Uterus (tissue), 4 donors: ENCODE data around the gene TKFC. TPM values are rescaled to one million over a fixed set of nuclear protein-coding genes. Genes with fewer than 3 reads are reported as not detected.

Experiments
- DNase-seq, 2 donors: peaks; one replicate each; pipeline ENCODE4 v3.0.0-alpha.2; 2019 to 2020
- H3K27ac ChIP-seq, 2 donors: fragments of 200-600 bp; sonication (generic); 1 replicate in 1 of 2; 2 replicates in 1 of 2; pipeline ENCODE4 v1.5.1; 2016 to 2018
- H3K27me3 ChIP-seq, 2 donors: fragments of 200-600 bp; sonication (generic); one replicate each; pipeline ENCODE4 v1.5.1; 2018 to 2019; ENCODE audit warnings: control low read depth in 1 of 2
- H3K36me3 ChIP-seq, 2 donors: fragments of 200-600 bp; sonication (generic); one replicate each; pipeline ENCODE4 v1.5.1; 2019; ENCODE audit warnings: control low read depth in 1 of 2
- H3K4me1 ChIP-seq, 2 donors: fragments of 200-600 bp; sonication (generic); one replicate each; pipeline ENCODE4 v1.5.1; 2018 to 2019; ENCODE audit warnings: control low read depth in 1 of 2
- H3K4me3 ChIP-seq, 2 donors: fragments of 200-600 bp; sonication (generic); 1 replicate in 1 of 2; 2 replicates in 1 of 2; pipeline ENCODE4 v1.5.1; 2018 to 2019; ENCODE audit warnings: mild to moderate bottlenecking in 1 of 2
- H3K9me3 ChIP-seq, 2 donors: fragments of 200-600 bp; sonication (generic); one replicate each; pipeline ENCODE4 v1.5.1; 2019; ENCODE audit warnings: control low read depth in 1 of 2
- POLR2A ChIP-seq, 2 donors: fragments of 450-650 bp; IDR thresholded peaks; one replicate each; pipeline ENCODE4 v1.6.1; 2016; ENCODE audit warnings: antibody characterized with exemption in 2 of 2, mild to moderate bottlenecking in 1 of 2, moderate library complexity in 1 of 2
- intact Hi-C: fragments of 100-400 bp; cut with DNase I; formaldehyde crosslinking; loops from one replicate; pipeline ENCODE4 v1.15.1; 2023; ENCODE audit warnings: low total_unique reads
- total RNA-seq, 4 donors: library from RNA; depleted of rRNA in 3 of 4; stranded (reverse); fragments of >200 nt in 3 of 4; gene quantifications; one replicate each; pipeline versions ENCODE4 v1.1.0 to v1.2.4, GENCODE V29; 2014 to 2023
- TF ChIP-seq, protein P1 (sequence below), 4 experiments: fragments of 200-600 bp in 2 of 4; fragments of 450-650 bp in 2 of 4; sonication (generic) in 2 of 4; IDR thresholded peaks; one replicate each; pipeline ENCODE4 v1.5.1; 2016 to 2019; ENCODE audit warnings: antibody characterized with exemption in 4 of 4, mild to moderate bottlenecking in 2 of 4, moderate library complexity in 1 of 4
- donor health status: DM: yes; HTN: yes; CAD: no.

The TKFC gene
- total RNA-seq, 4 donors from 2014 or later, result 3.6 to 28.5 (median 11.9) TPM

- Histone ChIP-seq H3K36me3 (no peaks in the 10 kb centered on the region), H3K9me3 (no peaks in the 10 kb centered on the region), H3K4me1 (no peaks in the 10 kb centered on the region), H3K4me3 (no peak overlapping the region), H3K27me3 (no peaks in the 10 kb centered on the region), H3K27ac (no peak overlapping the region)
- intact Hi-C loops, result no loop called here
- TF ChIP-seq POLR2A (IDR thresholded peaks at IDR 0.05), result no peak
- TF ChIP-seq, protein P1, sequence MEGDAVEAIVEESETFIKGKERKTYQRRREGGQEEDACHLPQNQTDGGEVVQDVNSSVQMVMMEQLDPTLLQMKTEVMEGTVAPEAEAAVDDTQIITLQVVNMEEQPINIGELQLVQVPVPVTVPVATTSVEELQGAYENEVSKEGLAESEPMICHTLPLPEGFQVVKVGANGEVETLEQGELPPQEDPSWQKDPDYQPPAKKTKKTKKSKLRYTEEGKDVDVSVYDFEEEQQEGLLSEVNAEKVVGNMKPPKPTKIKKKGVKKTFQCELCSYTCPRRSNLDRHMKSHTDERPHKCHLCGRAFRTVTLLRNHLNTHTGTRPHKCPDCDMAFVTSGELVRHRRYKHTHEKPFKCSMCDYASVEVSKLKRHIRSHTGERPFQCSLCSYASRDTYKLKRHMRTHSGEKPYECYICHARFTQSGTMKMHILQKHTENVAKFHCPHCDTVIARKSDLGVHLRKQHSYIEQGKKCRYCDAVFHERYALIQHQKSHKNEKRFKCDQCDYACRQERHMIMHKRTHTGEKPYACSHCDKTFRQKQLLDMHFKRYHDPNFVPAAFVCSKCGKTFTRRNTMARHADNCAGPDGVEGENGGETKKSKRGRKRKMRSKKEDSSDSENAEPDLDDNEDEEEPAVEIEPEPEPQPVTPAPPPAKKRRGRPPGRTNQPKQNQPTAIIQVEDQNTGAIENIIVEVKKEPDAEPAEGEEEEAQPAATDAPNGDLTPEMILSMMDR (IDR thresholded peaks at IDR 0.05), result no peak
- DNase-seq, result no peak
These were observed 20.4 kb downstream of the TKFC start for GRCh38 chr11:61353131-61354067.

DNA sequence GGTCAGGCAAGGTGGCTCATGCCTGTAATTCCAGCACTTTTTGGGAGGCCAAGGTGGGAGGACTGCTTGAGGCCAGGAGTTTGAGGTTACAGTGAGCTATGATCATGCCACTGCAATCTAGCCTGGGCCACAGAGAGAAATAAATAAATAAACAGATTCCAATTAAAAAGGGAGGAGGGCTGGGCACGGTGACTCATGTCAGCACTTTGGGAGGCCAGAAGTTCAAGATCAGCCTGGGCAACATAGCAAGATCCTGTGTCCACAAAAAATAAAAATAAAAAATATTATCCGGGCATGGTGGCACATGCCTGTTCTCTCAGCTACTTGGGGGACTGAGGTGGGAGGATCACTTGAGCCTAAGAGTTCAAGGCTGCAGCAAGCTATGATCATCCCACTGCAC, 21.2 kb downstream of the TKFC start:
- no peak overlapping the region for H3K27ac ChIP-seq
- H3K9me3 ChIP-seq, result no peaks in the 10 kb centered on the region
- no peak for DNase-seq
- no peaks in the 10 kb centered on the region for H3K36me3 ChIP-seq
- H3K4me1 ChIP-seq, result no peaks in the 10 kb centered on the region
- intact Hi-C loops, result no loop called here
- no peak for TF ChIP-seq POLR2A (IDR thresholded peaks at IDR 0.05)
- TF ChIP-seq, protein P1 (IDR thresholded peaks at IDR 0.05), result no peak
- no peaks in the 10 kb centered on the region for H3K27me3 ChIP-seq
- H3K4me3 ChIP-seq, result no peak overlapping the region

GRCh38 chr11:61356706-61357105, 23.7 kb downstream of the TKFC start:
- TF ChIP-seq, protein P1 (IDR thresholded peaks at IDR 0.05), result no peak
- TF ChIP-seq POLR2A (IDR thresholded peaks at IDR 0.05), result no peak
- no peaks in the 10 kb centered on the region for H3K9me3 ChIP-seq
- H3K27me3 ChIP-seq, result no peaks in the 10 kb centered on the region
- H3K4me1 ChIP-seq, result no peaks in the 10 kb centered on the region
- no peaks in the 10 kb centered on the region for H3K36me3 ChIP-seq
- no peak overlapping the region for H3K4me3 ChIP-seq
- no peak for DNase-seq
- intact Hi-C loops, result no loop called here
- H3K27ac ChIP-seq, result no peak overlapping the region

DNA sequence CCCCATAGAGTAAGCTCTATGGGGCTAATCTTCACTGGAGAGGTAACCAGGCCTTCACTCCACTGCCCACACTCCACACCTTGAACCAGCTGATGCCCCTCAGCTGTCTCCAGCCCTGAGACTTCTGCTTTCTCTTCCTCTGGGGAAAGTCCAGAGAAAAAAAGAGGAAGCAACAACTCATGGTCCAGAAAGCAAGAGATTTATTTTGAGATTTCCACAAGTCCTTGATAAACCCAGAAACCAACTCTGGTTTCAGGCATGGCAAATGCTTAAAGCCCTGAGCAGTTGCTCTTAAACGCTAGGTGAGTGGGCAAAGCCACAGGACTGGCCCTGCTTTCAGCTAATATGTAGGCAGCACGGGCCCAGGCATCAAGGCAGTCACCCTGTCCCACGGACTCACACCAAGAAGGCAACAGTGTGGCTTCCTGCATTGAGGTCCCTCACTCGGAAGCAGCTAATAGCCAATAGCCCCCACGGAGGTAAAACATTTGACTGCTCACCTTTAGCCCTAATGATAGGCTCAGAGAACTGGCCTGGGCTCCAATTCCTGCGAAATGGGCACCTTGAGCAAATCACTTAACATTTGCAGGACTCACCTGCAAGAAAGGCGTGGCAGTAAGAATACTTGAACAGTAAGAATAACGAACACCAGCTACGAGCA, 24.3 kb downstream of the TKFC start:
- TF ChIP-seq, protein P1 (IDR thresholded peaks at IDR 0.05), result no peak

GRCh38 chr11:61357894-61358239, 24.8 kb downstream of the TKFC start:
- H3K4me1 ChIP-seq, result no peaks in the 10 kb centered on the region
- no peaks in the 10 kb centered on the region for H3K9me3 ChIP-seq
- DNase-seq, result no peak
- H3K27me3 ChIP-seq, result no peaks in the 10 kb centered on the region
- TF ChIP-seq, protein P1 (IDR thresholded peaks at IDR 0.05), result no peak
- no peak for TF ChIP-seq POLR2A (IDR thresholded peaks at IDR 0.05)
- H3K27ac ChIP-seq, result no peak overlapping the region
- intact Hi-C loops, result no loop called here
- H3K36me3 ChIP-seq, result no peaks in the 10 kb centered on the region
- no peak overlapping the region for H3K4me3 ChIP-seq

More for the DNA sequence above, 24.3 kb downstream of the TKFC start:
- Histone ChIP-seq H3K4me3 (no peak overlapping the region), H3K27me3 (no peaks in the 10 kb centered on the region), H3K4me1 (no peaks in the 10 kb centered on the region), H3K27ac (no peak overlapping the region), H3K36me3 (no peaks in the 10 kb centered on the region), H3K9me3 (no peaks in the 10 kb centered on the region)
- intact Hi-C loops, result no loop called here
- no peak for DNase-seq
